HG03159 (cell line): ENCODE data around the gene PLA2G12B.
"Not testable (repeated sequence)": the region's sequence is repeated elsewhere in the genome, so short reads cannot be mapped to it uniquely, and the experiment has no call there.

ENCODE experiments used
- ATAC-seq: cut with Tn5 transposase; IDR thresholded peaks from one replicate; pipeline ENCODE4 v1.9.1; 2021; ENCODE audit warnings: mild to moderate bottlenecking, moderate library complexity; ENCODE audit not compliant: unreplicated experiment

PLA2G12B gene, protein sequence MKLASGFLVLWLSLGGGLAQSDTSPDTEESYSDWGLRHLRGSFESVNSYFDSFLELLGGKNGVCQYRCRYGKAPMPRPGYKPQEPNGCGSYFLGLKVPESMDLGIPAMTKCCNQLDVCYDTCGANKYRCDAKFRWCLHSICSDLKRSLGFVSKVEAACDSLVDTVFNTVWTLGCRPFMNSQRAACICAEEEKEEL

GRCh38 chr10:72954596-72955554 is at the start of gene PLA2G12B:
TSS of gene PLA2G12B (minus strand) at chr10:72954806. CDS start at chr10:72954685, 121 bp downstream.
- no peak for ATAC-seq

DNA sequence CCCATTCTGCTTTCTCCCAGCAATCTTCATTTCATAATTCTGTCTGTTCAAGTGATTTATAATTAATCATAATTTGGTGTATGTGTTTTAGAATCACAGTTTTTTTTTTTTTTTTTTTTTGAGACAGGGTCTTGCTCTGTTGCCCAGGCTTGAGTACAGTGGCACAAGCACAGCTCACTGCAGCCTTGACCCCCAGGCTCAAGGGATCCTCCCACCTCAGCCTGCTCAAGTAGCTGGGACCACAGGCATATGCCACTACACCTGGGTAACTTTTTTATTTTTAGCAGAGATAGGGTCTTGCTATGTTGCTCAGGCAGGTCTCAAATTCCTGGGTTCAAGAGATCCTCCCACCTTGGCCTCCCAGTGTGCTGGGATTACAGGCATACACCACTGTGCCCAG is 49.2 kb upstream of the PLA2G12B start:
- no peak for ATAC-seq

GRCh38 chr10:73000973-73001372 is 46.4 kb upstream of the PLA2G12B start:
- ATAC-seq, result no peak

- no peak for ATAC-seq
These were observed 42.5 kb upstream of the PLA2G12B start for GRCh38 chr10:72997099-72997498.

- ATAC-seq, result not testable (repeated sequence)
These were observed 40.9 kb upstream of the PLA2G12B start for GRCh38 chr10:72995459-72995858.

GRCh38 chr10:72989771-72990170 is 35.2 kb upstream of the PLA2G12B start:
- not testable (repeated sequence) for ATAC-seq

DNA sequence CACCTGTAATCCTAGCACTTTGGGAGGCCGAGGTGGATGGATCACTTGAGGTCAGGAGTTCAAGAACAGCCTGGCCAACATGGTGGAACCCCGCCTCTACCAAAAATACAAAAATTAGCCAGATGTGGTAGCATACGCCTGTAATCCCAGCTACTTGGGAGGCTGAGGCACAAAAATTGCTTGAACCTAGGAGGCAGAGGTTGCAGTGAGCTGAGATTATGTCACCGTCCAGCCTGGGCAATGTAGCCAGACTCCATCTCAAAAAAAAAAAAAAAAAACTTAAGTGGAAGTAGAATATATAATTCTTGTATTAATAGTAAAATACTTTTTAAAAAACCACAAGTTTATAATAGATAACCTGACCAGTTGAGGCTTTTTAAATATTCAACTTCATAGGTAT is 30.0 kb upstream of the PLA2G12B start:
- ATAC-seq, result not testable (repeated sequence)

- no peak for ATAC-seq
These were observed 27.4 kb upstream of the PLA2G12B start for GRCh38 chr10:72981882-72982529.

- no peak for ATAC-seq
These were observed 26.6 kb upstream of the PLA2G12B start for GRCh38 chr10:72981028-72981881.

DNA sequence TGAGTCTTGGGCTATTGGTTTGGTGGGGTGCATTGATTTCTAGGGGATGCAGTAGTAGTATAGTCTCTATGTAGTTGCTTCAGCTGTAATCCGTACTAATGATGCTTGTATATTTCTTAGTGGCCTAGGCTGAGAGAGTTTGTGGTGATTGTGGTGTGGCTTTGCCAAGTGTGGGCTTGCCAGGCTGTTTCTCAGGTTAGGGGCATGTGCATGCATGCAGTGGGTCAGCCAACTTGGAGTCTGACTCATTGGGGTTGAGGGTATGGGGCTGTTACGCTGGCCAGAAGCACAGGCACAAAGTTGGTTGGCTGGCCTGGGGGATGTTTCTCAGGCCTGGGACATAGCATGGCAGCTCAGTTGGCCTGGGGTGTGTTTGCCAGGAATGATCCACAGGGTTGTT is 25.7 kb upstream of the PLA2G12B start:
- ATAC-seq, result no peak

DNA sequence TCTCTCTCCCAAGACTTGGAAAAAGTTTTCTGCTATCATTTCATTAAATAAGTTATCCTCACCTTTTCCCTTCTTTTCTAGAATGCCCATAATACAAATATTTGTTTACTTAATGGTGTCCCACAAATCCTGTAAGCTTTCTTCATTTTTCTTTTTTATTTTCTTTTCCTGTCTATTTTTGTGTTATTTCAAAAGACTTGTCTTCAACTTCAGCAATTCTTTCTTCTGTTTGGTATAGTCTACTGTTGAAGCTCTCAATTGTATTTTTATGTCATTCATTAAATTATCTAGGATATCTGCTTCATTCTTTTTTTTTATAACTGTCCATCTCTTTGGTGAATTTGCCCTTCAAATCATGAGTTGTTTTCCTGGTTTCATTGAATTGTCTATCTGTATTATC is 25.1 kb upstream of the PLA2G12B start:
- no peak for ATAC-seq

DNA sequence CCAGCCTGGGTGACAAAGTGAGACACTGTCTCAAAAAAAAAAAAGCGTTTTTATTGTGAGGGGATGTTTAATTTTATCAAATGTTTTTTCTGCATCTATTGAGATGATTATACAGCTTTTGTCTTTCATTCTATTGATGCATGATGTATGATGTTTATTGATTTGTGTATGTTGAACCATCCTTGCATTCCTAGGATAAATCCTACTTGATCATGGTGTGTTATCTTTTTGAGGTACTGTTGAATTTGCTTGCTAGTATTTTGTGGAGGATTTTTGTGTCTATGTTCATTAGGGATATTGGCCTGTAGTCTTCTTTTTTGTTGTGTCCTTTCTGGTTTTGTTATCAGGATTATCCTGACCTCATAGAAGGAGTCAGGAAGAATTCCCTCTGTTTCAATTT is 22.3 kb upstream of the PLA2G12B start:
- no peak for ATAC-seq

DNA sequence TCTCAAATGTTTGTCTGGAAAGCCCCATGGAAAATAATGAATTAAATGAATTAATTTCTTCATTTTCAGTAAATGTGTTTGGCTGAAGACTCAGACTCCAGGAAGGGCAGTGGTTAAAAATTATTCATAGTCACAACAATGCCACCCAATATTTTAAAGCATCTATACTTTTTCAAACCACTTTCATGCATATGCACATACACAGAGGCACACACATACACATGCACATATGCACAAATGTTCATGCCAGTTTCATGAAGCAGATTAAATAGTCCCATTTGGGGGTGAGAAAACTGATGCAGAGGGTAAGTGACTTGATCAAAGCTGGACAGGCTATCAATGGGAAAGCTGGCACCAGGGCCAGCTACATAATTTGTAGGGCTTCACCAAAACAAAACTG is 1.4 kb upstream of the PLA2G12B start:
- no peak for ATAC-seq

DNA sequence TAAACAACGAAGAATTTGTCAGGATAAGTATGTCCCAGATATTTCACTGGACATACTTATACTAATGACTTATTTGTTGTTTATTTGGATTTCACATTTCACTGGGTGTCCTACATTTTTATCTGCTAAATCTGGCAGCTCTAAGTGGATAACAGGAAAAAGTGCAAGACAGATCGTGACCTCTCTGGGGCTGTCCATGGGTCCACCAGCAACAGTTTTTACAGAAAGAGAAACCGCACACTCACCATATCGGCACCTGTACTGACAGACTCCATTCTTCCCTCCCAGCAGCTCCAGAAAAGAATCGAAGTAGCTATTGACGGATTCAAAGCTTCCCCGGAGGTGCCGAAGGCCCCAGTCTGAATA is 393 bp downstream of the PLA2G12B start:
- ATAC-seq, result no peak

DNA sequence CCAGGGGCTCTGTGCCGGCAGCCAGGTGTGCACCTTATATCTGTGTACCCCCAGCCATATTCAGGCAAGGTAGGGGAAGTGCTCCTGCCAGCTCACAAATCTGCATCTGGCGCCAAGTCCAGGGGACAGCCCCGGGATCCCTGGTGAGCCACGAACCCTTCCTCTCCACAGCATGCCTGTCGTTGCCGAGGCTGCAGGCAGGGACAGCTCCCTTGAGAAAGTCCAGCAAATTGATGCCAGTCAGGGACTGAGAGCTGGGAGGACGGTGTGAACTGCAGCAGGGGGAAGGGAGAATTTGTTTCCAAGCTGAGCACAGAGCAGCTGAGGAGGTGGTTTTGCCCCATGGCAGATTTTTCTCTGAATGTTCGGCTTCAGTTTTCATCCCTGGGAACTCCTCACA is 919 bp downstream of the PLA2G12B start:
- no peak for ATAC-seq

DNA sequence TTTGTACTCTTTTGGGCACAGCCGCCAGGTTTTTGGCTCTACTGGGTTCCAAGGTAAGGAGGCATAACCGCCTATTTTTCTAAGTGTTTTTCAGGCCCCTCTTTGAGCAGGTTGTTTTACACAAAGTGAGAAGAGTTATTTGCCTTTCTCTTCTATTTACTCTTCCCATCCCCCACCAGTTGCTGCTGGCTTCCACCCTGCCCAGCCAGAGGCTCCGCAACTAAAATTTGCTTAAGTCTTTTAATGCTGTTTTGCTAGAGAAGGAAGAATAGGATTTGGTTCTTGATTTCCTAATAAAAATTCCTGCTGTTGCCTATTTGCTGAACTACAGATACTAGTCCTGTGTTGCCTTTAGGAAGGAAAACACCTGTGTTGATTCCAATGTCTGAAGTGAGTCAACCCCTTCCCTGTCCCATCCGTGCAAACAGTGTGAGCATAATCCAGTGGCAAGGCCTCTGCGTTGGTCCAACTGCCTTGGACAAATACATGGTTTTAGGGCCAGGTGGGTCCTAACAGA is 1.9 kb downstream of the PLA2G12B start:
- ATAC-seq, result no peak

- no peak for ATAC-seq
These were observed 2.4 kb downstream of the PLA2G12B start for GRCh38 chr10:72952189-72952588.

GRCh38 chr10:72951760-72952159 is 2.8 kb downstream of the PLA2G12B start:
- no peak for ATAC-seq

GRCh38 chr10:72948762-72949161 is 5.8 kb downstream of the PLA2G12B start:
- no peak for ATAC-seq

DNA sequence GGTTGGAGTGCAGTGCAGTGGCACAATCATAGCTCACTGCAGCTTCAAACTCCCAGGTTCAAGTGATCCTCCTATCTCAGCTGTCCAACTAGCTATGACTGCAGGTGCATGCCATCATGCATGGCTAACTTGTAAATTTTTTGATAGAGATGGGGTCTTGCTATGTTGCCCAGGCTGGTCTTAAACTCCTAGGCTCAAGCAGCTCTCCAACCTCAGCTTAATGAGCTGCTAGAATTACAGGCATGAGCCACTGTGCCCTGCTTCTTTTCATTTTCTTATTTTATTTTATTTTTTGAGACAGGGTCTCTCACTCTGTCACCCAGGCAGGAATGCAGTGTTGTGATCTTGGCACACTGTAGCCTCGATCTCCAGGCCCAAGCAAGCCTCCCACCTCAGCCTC is 7.6 kb downstream of the PLA2G12B start:
- no peak for ATAC-seq
